ENCODE data around the gene XXYLT1.

- TF ChIP-seq ZNF274 (IDR thresholded peaks at IDR 0.05; ENCODE audit: low read depth, low read length), result no peak
- no peak for TF ChIP-seq YY1 (IDR thresholded peaks at IDR 0.05; ENCODE audit: insufficient read depth, insufficient read length)
- TF ChIP-seq SUZ12 (IDR thresholded peaks at IDR 0.05; ENCODE audit: extremely low read depth, insufficient read depth, insufficient read length), result no peak
Measured at GRCh38 chr3:195118671-195119070, 152.3 kb downstream of the XXYLT1 start.
